SW 1271 (cell line): ENCODE data around the gene CALCOCO2.

Experiments used
- DNase-seq, 2 experiments: peaks; one replicate each; lab custom pipeline; 2025; lab: John Stamatoyannopoulos, UW

Gene CALCOCO2

GRCh38 chr17:48873696-48874443 is 43.0 kb downstream of the CALCOCO2 start:
- DNase-seq, result no peak

GRCh38 chr17:48878920-48879898 is 48.4 kb downstream of the CALCOCO2 start:
- DNase-seq, result peak in 1 of 2 experiments; percentile 68

GRCh38 chr17:48882272-48882671 is 51.4 kb downstream of the CALCOCO2 start:
- DNase-seq, result no peak

GRCh38 chr17:48883171-48883570 is 52.3 kb downstream of the CALCOCO2 start:
- DNase-seq, result no peak

GRCh38 chr17:48890086-48890485 is 59.3 kb downstream of the CALCOCO2 start:
- no peak for DNase-seq

GRCh38 chr17:48892940-48893645 is 62.3 kb downstream of the CALCOCO2 start:
- no peak for DNase-seq

- DNase-seq, result no peak
Observed at GRCh38 chr17:48893646-48894508, 63.0 kb downstream of the CALCOCO2 start.

GRCh38 chr17:48894886-48895285 is 64.1 kb downstream of the CALCOCO2 start:
- DNase-seq, result no peak

GRCh38 chr17:48901241-48901640 is 70.4 kb downstream of the CALCOCO2 start:
- DNase-seq, result no peak

GRCh38 chr17:48903401-48903800 is 72.6 kb downstream of the CALCOCO2 start:
- DNase-seq, result no peak

GRCh38 chr17:48904428-48904827 is 73.6 kb downstream of the CALCOCO2 start:
- DNase-seq, result no peak

GRCh38 chr17:48905987-48906515 is 75.2 kb downstream of the CALCOCO2 start:
- DNase-seq, result no peak

GRCh38 chr17:48907713-48908046 is 76.8 kb downstream of the CALCOCO2 start:
- DNase-seq, result peak in 1 of 2 experiments; percentile 70

GRCh38 chr17:48908047-48908843 is 77.4 kb downstream of the CALCOCO2 start, which contains the start of gene UBE2Z:
TSS of gene UBE2Z (plus strand) at chr17:48908407. CDS start at chr17:48908504, 97 bp downstream.
- DNase-seq, result peak; percentile 87 to 90

GRCh38 chr17:48908853-48909394 is 78.1 kb downstream of the CALCOCO2 start:
- DNase-seq, result peak; percentile 65 to 89

GRCh38 chr17:48909783-48910182 is 78.9 kb downstream of the CALCOCO2 start:
- DNase-seq, result no peak

- no peak for DNase-seq
Observed at GRCh38 chr17:48910370-48910769, 79.5 kb downstream of the CALCOCO2 start.

GRCh38 chr17:48912476-48912875 is 81.6 kb downstream of the CALCOCO2 start:
- DNase-seq, result no peak
